Stimulated activated CD4-positive, alpha-beta T cell treated with anti-CD3 and anti-CD28 coated beads, Interleukin-12 subunit alpha, Interleukin-12 subunit beta, amount 100 ng/mL, for 24 hours (primary cell): ENCODE measurements around the gene GID4.

Experiments
- DNase-seq, 2 experiments: peaks; one replicate each; pipeline ENCODE4 v3.0.0-alpha.2; 2020; ENCODE audit warnings: low read depth in 2 of 2

Gene GID4

GRCh38 chr17:18101828-18102227 lies 62.6 kb downstream of the GID4 start:
- no peak for DNase-seq

GRCh38 chr17:18102640-18103039 lies 63.4 kb downstream of the GID4 start:
- no peak for DNase-seq

DNA sequence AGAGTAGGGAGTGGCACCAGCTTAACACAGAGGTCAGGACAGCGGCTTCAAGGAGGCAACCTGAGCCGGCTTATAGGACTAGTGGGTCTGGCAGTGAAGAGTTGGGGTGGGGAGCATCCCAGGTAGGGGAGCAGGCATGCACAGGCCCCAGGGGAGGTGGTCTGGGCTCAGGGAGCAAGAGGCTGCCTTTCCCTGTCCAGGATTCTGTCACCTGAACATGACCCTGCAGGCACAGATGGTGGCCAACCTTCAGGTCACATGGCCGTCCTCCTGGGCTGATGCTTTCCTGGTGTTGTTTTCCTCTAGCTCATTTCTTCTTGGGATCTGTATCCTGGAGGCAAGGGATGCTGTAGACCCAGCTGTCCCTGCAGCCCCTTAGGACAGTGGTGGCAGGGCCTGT lies 65.8 kb downstream of the GID4 start:
- DNase-seq, result no peak

GRCh38 chr17:18105595-18105994 lies 66.4 kb downstream of the GID4 start:
- DNase-seq, result no peak

GRCh38 chr17:18106211-18106610 lies 67.0 kb downstream of the GID4 start:
- DNase-seq, result no peak

- DNase-seq, result no peak
Observed at GRCh38 chr17:18107061-18107790, 68.0 kb downstream of the GID4 start.

DNA sequence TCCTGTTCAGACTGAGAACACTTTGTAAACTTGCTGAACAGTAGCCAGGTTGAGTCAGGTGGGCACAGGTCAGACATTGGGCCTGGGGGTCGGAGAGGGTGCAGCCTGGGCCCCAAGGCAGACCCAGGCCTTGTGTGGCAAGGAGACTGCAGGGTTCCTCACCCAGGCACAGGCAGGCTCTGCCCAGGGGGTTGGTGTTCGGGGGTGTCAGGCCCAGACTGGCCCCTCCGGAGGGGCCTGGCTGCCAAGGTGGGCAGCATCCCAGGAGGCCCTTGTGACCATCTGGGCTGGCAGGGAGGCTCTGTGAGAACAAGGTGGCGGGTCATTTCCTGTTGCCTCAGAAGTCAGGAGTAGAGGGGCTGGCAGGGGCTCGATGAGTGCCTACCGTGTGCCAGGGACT lies 68.8 kb downstream of the GID4 start:
- DNase-seq, result no peak

DNA sequence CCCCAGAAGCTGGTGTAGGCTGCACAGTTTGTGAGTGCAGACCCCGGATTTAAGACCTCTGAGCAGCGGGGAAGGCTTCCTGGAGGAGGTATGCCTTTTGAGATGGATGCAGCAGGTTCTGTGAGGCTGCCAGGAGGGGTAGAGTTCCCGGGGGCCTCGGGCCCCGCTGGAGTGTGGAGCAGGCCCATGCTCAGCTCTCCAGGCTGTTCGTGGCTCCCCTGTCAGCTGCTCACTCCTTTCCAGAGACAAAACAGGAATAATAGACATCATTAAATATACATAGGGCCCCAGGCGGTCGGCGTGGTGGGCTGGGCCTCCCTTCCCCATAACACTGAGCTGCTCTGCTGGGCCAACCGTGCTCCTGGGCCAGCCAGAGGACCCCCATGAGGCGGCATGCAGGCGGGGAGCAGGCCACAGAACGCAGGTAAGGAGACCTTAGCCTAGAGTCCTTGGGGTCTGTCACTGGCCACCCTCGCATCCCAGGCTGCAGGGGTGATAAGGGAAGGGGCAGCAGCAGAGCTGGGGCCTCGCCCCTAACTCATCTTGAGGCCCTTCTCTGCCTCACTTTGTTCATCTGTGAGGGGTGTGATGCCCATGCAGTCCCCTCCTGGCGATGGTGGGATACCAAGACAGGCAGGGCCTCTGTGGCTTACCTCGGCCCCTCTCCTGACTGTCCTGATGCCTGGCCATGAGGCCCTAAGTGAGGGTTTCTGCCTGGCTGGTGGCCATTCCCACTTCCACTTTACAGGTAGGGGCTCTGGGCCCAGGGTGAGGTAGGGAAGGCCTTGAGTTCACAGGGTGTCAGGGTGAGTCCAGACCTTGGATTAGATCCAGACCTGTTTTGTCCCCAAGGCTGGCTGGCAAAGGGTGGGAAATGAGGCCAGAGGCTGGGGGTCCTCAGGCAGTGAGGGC lies 69.4 kb downstream of the GID4 start, which contains the start of gene MYO15A:
Gene MYO15A, plus strand, starts transcription at position 356 of the 912 bp plus-strand sequence. CDS start 10,045 bp downstream, outside the sequence.
- DNase-seq, result no peak

DNA sequence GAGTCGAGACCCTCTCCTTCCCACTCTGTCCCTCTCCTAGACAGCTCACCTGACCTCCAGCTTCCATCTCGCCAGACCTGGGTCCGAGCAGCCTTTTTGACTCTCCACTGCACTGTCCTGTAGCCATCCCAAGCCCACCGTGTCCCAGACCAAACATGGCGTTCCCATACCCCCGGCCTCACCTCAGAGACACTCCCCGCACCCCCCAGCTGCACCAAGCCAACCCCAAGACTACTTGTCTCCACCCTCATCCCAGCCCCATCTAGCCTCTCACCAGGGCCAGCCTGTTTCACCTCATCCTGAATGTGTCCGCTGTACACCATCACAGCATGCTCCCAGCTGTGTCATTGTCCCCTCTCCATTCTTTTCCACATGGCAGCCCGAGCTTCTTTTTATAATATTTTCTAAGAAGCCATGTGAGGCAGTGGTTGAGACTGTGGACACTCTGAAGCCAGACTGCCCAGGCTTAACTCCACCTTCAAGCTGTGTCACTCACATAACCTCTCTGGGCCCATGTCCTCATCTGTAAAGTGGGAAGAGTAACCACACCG lies 70.8 kb downstream of the GID4 start:
- DNase-seq, result no peak

DNA sequence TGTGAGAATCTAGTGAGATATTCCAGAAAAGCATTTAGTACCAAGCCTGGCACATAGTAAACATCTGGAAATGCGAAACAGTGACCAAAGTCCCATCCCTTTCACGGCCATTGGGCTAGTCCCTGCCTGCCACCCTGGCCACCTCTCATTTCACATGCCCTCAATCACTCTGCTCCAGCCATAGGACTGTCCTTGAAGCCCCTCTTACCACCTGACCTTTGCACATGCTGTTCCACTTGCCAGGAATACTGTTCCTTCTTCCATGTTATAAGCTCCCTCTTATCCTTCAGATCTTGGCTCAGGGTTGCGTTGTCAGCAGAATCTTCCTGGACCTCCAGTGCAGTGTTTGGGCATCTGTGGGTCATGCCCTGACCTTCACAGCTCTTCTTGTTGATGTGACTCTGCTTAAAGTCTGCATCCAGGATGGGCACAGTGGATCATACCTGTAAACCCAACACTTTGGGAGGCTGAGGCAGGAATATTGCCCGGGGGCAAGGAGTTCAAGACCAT lies 71.5 kb downstream of the GID4 start:
- DNase-seq, result no peak

- no peak for DNase-seq
Observed at GRCh38 chr17:18111330-18111971, 72.2 kb downstream of the GID4 start.

GRCh38 chr17:18115517-18115916 lies 76.3 kb downstream of the GID4 start:
- no peak for DNase-seq

GRCh38 chr17:18116078-18116477 lies 76.9 kb downstream of the GID4 start:
- DNase-seq, result no peak

GRCh38 chr17:18117533-18117932 lies 78.3 kb downstream of the GID4 start:
- DNase-seq, result no peak
